HL-60/S4 treated with phorbol 12-myristate 13-acetate at 8.2 ng/mL for 4 days and 3 days (cell line): ENCODE measurements around the gene QSER1.
"Not testable (repeated sequence)": the region's sequence is repeated elsewhere in the genome, so short reads cannot be mapped to it uniquely, and the experiment has no call there.

Experiments used
- in situ Hi-C: fragments of 300-500 bp; cut with MboI; formaldehyde crosslinking; loops from 2 replicates; pipeline ENCODE4 v1.15.0; 2022; ENCODE audit warnings: low sequenced_read_pairs

Gene QSER1

GRCh38 chr11:32921204-32921603, 28.6 kb downstream of the QSER1 start:
- in situ Hi-C loops = no loop called here

DNA sequence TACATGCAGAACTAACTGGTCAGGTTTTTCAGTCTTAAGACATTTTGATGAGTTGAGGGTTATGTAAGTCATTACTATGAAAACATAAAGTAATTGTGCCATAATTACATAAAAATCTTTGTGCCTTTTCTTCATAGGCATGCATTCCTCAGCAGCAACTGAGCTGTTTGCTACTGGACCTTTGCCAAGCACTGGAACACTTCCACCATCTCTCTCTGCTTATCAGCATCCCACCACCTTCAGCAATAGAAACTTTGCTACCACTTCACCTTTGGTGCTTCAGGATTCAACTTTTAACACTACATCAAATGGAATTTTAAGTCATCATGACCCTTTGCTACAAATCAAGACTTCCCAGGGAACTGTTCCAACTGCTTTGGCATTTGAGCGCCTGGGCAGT, 39.0 kb downstream of the QSER1 start:
- in situ Hi-C loops = no loop called here

GRCh38 chr11:32932196-32932595, 39.6 kb downstream of the QSER1 start:
- in situ Hi-C loops = no loop called here

DNA sequence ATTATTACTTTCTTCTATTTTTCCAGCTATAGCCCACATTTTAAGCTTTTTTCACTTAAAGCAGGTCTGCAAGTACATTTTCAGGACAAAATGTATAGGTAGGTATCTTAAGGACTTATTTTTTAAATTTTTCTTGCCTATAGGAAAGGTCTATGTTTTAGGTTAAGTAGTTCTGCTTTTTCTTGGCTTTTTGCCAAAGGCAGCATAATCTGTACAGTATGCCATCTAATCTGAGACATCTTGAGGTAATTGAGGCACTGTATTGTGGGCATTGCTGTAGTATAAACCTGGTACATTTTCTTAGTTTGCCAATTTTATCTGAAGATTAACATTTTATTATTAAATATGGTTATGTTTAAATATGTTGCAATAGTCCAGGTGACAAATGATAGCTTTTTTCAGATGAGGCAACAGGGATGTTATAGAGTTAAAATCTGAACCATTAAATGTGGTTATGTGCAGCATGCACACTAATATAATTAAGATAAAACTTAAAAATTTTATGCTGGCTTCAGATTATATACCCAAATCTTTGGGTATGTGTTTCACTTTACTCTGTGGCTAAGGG, 42.9 kb downstream of the QSER1 start:
- in situ Hi-C loops = no loop called here

DNA sequence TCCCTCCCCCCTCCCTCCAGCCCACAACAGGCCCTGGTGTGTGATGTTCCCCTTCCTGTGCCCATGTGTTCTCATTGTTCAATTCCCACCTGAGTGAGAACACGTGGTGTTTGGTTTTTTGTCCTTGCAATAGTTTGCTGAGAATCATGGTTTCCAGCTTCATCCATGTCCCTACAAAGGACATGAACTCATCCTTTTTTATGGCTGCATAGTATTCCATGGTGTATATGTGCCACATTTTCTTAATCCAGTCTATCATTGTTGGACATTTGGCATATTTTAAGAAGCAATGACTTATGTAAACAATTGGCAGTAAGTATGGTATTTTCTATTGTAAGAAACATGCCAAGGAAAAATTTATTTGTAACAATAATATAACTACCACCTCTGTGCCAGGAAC, 43.6 kb downstream of the QSER1 start:
- in situ Hi-C loops = not testable (repeated sequence)

DNA sequence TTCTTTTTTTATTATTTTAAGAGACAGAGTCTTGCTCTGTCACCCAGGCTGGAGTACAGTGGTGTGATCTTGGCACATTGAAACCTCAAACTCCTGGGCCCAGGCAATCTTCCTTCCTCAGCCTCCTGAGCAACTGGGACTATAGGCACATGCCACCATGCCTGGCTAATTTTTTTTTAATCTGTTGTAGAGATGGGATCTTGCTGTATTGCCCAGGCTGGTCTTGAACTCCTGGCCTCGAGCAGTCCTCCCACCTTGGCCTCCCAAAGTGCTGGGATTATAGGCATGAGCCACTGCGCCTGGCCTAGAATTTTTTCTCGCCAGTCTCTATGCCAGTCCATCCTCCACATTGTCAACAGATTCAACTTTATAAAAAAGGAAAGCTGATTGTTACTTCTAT, 44.7 kb downstream of the QSER1 start:
- in situ Hi-C loops = not testable (repeated sequence)

- in situ Hi-C loops = no loop called here
Observed at GRCh38 chr11:32939046-32939445, 46.4 kb downstream of the QSER1 start.

- in situ Hi-C loops = no loop called here
Observed at GRCh38 chr11:32939866-32940265, 47.3 kb downstream of the QSER1 start.

- in situ Hi-C loops = no loop called here
Observed at GRCh38 chr11:32940865-32941264, 48.3 kb downstream of the QSER1 start.

DNA sequence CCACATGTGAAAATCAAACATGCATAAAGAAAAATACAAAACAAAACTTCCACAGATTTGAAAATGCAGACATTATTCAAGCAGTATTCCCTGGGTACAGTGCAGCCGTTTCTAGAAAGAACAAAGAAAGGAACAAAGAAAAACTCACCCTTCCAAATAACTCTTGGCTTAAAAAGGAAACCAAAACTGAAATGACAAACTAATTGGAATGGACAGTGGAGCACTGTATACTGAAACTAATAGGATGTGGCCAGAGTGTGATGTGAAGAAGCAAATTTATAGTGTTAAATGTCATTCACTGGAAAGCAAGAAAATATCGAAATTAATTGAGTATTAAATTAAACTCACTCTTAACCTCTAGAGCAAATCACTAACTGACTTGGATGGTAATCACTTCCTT, 55.4 kb downstream of the QSER1 start:
- in situ Hi-C loops = no loop called here

GRCh38 chr11:32949739-32950138, 57.1 kb downstream of the QSER1 start:
- in situ Hi-C loops = loop anchor here (25.0 kb wide), 1 partner anchor 87 kb away; no protein-coding TSS in a partner anchor

GRCh38 chr11:32952421-32952820, 59.8 kb downstream of the QSER1 start:
- in situ Hi-C loops = loop anchor here (25.0 kb wide), 1 partner anchor 90 kb away; no protein-coding TSS in a partner anchor

DNA sequence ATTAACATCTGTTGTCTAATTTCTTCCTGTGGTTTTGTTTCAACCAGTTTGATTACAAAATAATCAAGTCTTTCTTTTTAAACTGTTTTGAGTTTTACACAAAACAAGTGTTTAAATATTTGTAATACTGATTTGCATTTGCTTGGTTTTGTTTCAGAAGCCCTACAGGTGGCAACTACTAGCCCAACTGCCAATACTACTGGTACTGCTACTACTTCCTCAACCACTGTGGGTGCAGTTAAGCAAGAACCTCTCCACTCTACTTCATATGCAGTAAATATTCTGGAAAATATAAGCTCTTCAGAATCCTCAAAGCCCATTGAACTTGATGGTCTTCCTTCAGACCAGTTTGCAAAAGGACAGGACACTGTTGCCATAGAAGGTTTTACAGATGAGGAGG, 61.1 kb downstream of the QSER1 start:
- in situ Hi-C loops = loop anchor here (25.0 kb wide), 1 partner anchor 91 kb away; no protein-coding TSS in a partner anchor

GRCh38 chr11:32960553-32961164, 68.0 kb downstream of the QSER1 start:
- in situ Hi-C loops = loop anchor here (10.0 to 25.0 kb wide), 2 partner anchors 98 to 104 kb away; no protein-coding TSS in a partner anchor

- in situ Hi-C loops = loop anchor here (10.0 to 25.0 kb wide), 2 partner anchors 100 to 103 kb away; no protein-coding TSS in a partner anchor
Observed at GRCh38 chr11:32962016-32962415, 69.4 kb downstream of the QSER1 start.

DNA sequence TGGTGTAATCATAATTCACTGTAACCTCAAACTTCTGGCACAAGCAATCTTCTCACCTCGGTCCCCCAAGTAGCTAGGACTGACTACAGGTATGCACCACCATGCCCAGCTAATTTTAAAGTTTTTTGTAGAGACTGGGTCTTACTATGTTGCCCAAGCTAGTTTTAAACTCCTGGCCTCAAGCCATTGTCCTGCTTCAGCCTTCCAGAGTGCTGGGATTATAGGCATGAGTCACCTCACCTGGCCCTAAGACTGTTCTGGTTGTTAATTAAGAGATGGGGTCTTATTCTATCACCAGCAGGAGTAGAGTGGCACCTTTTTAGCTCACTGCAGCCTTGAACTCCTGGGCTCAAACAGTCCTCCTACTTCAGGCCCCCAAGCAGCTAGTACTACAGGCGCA, 71.1 kb downstream of the QSER1 start:
- in situ Hi-C loops = loop anchor here (10.0 to 25.0 kb wide), 2 partner anchors 101 kb away; no protein-coding TSS in a partner anchor

DNA sequence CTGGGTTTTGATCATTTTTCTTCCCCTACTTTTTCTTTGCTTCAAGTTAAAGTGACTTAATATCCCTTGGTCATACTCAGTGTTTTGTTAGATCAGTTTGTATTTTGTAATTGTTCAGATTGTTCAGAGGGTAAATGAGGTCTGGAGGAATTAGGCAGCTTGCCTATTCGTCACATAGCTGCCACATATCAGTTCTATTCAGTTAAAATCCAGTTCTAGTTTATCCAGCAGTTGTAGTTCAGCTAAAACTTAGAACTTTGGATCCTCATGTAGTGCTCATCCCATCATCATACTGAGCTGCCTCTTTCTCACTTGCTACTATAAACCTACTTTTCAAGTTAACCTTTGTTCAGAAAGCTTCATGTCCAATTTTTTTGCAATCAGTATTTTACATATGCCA, 75.9 kb downstream of the QSER1 start:
- in situ Hi-C loops = loop anchor here (10.0 to 25.0 kb wide), 2 partner anchors 96 to 106 kb away; no protein-coding TSS in a partner anchor

GRCh38 chr11:32972233-32972632, 79.6 kb downstream of the QSER1 start:
- in situ Hi-C loops = loop anchor here (25.0 kb wide), 1 partner anchor 110 kb away; no protein-coding TSS in a partner anchor

- in situ Hi-C loops = loop anchor here (25.0 kb wide), 1 partner anchor 110 kb away; no protein-coding TSS in a partner anchor
Observed at GRCh38 chr11:32972781-32973180, 80.2 kb downstream of the QSER1 start.

GRCh38 chr11:32982626-32983025, 90.0 kb downstream of the QSER1 start:
- in situ Hi-C loops = no loop called here

DNA sequence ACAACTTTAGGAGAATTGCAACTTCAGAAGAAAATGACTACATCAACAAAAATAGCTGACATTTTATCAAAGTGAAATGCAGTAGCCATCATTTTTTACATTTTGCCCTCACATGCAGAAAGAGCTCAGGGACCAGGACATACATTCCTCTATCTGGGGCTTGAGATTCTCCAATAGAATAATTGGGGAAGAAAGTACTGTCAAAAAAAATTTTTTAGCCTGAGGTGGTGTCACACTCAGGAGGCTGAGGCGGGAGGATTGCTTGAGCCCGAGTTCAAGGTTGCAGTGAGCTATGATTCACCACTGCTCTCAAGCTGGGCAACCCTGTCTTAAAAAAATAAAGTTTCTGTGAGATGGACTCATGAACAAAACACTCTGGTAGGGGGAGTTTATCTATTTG, 90.9 kb downstream of the QSER1 start:
- in situ Hi-C loops = no loop called here

GRCh38 chr11:32985600-32985999, 93.0 kb downstream of the QSER1 start:
- in situ Hi-C loops = no loop called here
